ENCODE measurements around the gene AKR1C1. TPM values are rescaled to one million over a fixed set of nuclear protein-coding genes. Genes with fewer than 3 reads are reported as not detected.
"Not testable (repeated sequence)": the region's sequence is repeated elsewhere in the genome, so short reads cannot be mapped to it uniquely, and the experiment has no call there.

The AKR1C1 gene
- total and polyA plus RNA-seq, 2 donors (not counting 1 experiment from before 2014, with no cell fraction given), result 118 to 154 TPM

GRCh38 chr10:5012595-5012994 lies 49.4 kb downstream of the AKR1C1 start:
- TF ChIP-seq CTCF (conservative IDR thresholded peaks at IDR 0.05 in 1 of 2, IDR thresholded peaks at IDR 0.05 in 1 of 2; ENCODE audit: low read depth in 1 of 2, low read length in 2 of 2) (no peak), EZH2 (IDR thresholded peaks at IDR 0.05; ENCODE audit: low read length, missing control alignments) (no peak)
- no peaks in the 10 kb centered on the region for H3K9me3 ChIP-seq (ENCODE audit: control insufficient read depth, insufficient read depth, low read depth, low read length)
- no peak overlapping the region for H3K27ac ChIP-seq (ENCODE audit: insufficient read depth, low read length)
- no peak overlapping the region for H3K4me3 ChIP-seq (replicated peaks in 1 of 4; ENCODE audit: control extremely low read depth in 1 of 4, insufficient read depth in 1 of 4, low read depth in 3 of 4, low read length in 4 of 4)
- no peaks in the 10 kb centered on the region for H3K4me1 ChIP-seq (ENCODE audit: control insufficient read depth, extremely low read depth, insufficient read depth, low read length)
- no peaks in the 10 kb centered on the region for H3K36me3 ChIP-seq (ENCODE audit: control insufficient read depth, insufficient read depth, low read length)
- H3K27me3 ChIP-seq (ENCODE audit: control insufficient read depth, insufficient read depth, low read length), result no peaks in the 10 kb centered on the region
- H3K4me2 ChIP-seq (ENCODE audit: extremely low read depth, insufficient read depth, low read length), result no peak overlapping the region
- H2AFZ ChIP-seq (ENCODE audit: low read length), result no peak overlapping the region
- no peak for DNase-seq (ENCODE audit: low read depth in 2 of 2)
- H3K9ac ChIP-seq (ENCODE audit: insufficient read depth, low read length), result no peak overlapping the region
- no peaks in the 10 kb centered on the region for H3K79me2 ChIP-seq (ENCODE audit: control insufficient read depth, insufficient read depth, low read length)
- no peaks in the 10 kb centered on the region for H4K20me1 ChIP-seq (ENCODE audit: control insufficient read depth, extremely low read depth, insufficient read depth, low read length)

GRCh38 chr10:5013385-5013784 lies 50.2 kb downstream of the AKR1C1 start:
- Histone ChIP-seq H3K4me1 (ENCODE audit: control insufficient read depth, extremely low read depth, insufficient read depth, low read length) (peaks cover under 1% of the 10 kb centered on the region), H3K9ac (ENCODE audit: insufficient read depth, low read length) (no peak overlapping the region), H3K9me3 (ENCODE audit: control insufficient read depth, insufficient read depth, low read depth, low read length) (no peaks in the 10 kb centered on the region), H3K36me3 (ENCODE audit: control insufficient read depth, insufficient read depth, low read length) (no peaks in the 10 kb centered on the region), H3K79me2 (ENCODE audit: control insufficient read depth, insufficient read depth, low read length) (no peaks in the 10 kb centered on the region), H3K4me3 (replicated peaks in 1 of 4; ENCODE audit: control extremely low read depth in 1 of 4, insufficient read depth in 1 of 4, low read depth in 3 of 4, low read length in 4 of 4) (no peak overlapping the region), H3K27me3 (ENCODE audit: control insufficient read depth, insufficient read depth, low read length) (no peaks in the 10 kb centered on the region), H3K27ac (ENCODE audit: insufficient read depth, low read length) (no peak overlapping the region), H3K4me2 (ENCODE audit: extremely low read depth, insufficient read depth, low read length) (no peak overlapping the region), H4K20me1 (ENCODE audit: control insufficient read depth, extremely low read depth, insufficient read depth, low read length) (no peaks in the 10 kb centered on the region), H2AFZ (ENCODE audit: low read length) (no peak overlapping the region)
- TF ChIP-seq EZH2 (IDR thresholded peaks at IDR 0.05; ENCODE audit: low read length, missing control alignments) (no peak), CTCF (conservative IDR thresholded peaks at IDR 0.05 in 1 of 2, IDR thresholded peaks at IDR 0.05 in 1 of 2; ENCODE audit: low read depth in 1 of 2, low read length in 2 of 2) (no peak)
- no peak for DNase-seq (ENCODE audit: low read depth in 2 of 2)

- not testable (repeated sequence) for H3K4me2 ChIP-seq (ENCODE audit: extremely low read depth, insufficient read depth, low read length); H4K20me1 ChIP-seq (ENCODE audit: control insufficient read depth, extremely low read depth, insufficient read depth, low read length); H3K27ac ChIP-seq (ENCODE audit: insufficient read depth, low read length); DNase-seq (ENCODE audit: low read depth in 2 of 2); H3K9me3 ChIP-seq (ENCODE audit: control insufficient read depth, insufficient read depth, low read depth, low read length); H3K4me1 ChIP-seq (ENCODE audit: control insufficient read depth, extremely low read depth, insufficient read depth, low read length); H2AFZ ChIP-seq (ENCODE audit: low read length); H3K4me3 ChIP-seq (replicated peaks in 1 of 4; ENCODE audit: control extremely low read depth in 1 of 4, insufficient read depth in 1 of 4, low read depth in 3 of 4, low read length in 4 of 4); H3K36me3 ChIP-seq (ENCODE audit: control insufficient read depth, insufficient read depth, low read length); H3K9ac ChIP-seq (ENCODE audit: insufficient read depth, low read length); H3K27me3 ChIP-seq (ENCODE audit: control insufficient read depth, insufficient read depth, low read length); H3K79me2 ChIP-seq (ENCODE audit: control insufficient read depth, insufficient read depth, low read length)
Measured at GRCh38 chr10:5014200-5014910, 51.1 kb downstream of the AKR1C1 start.
